Activated CD8-positive, alpha-beta T cell treated with anti-CD3 and anti-CD28 coated beads, Interleukin-2, amount 10 ng/mL, durations not matched to agents 7 days and 5 days (primary cell): ENCODE results near the gene THSD7A. TPM values are rescaled to one million over a fixed set of nuclear protein-coding genes. Genes with fewer than 3 reads are reported as not detected.

Experiments
- ATAC-seq: fragments of 150-1000 bp; cut with Tn5 transposase; one replicate; pipeline ENCODE4 v1.10.0; 2021; ENCODE audit warnings: moderate library complexity
- CTCF ChIA-PET: fragments of 350-600 bp; sonication (Branson Sonifier 250); formaldehyde crosslinking; loops from one replicate; lab custom pipeline; 2021; ENCODE audit warnings: antibody characterized with exemption; lab: Charles Lee
- POLR2A ChIA-PET: fragments of 350-600 bp; sonication (Branson Sonifier 250); formaldehyde crosslinking; loops from one replicate; lab custom pipeline; 2021; ENCODE audit warnings: antibody characterized with exemption; lab: Charles Lee
- DNase-seq: peaks from one replicate; pipeline ENCODE4 v3.0.0-alpha.2; 2020
- H3K27ac Mint-ChIP-seq: one replicate; pipeline ENCODE4 v1.8.0; 2021; ENCODE audit warnings: mild to moderate bottlenecking, mixed read lengths
- H3K27me3 Mint-ChIP-seq: one replicate; pipeline ENCODE4 v1.8.0; 2021; ENCODE audit warnings: low read depth, mixed read lengths
- H3K36me3 Mint-ChIP-seq: one replicate; pipeline ENCODE4 v1.8.0; 2021; ENCODE audit warnings: low read depth, mixed read lengths
- H3K4me1 Mint-ChIP-seq: one replicate; pipeline ENCODE4 v1.8.0; 2021; ENCODE audit warnings: low read depth, mixed read lengths
- H3K4me3 Mint-ChIP-seq: one replicate; pipeline ENCODE4 v1.8.0; 2021; ENCODE audit warnings: mild to moderate bottlenecking, mixed read lengths
- H3K9me3 Mint-ChIP-seq: one replicate; pipeline ENCODE4 v1.8.0; 2022; ENCODE audit warnings: mixed read lengths; ENCODE audit not compliant: insufficient read depth
- total RNA-seq, 2 experiments: library from RNA; stranded (reverse); gene quantifications; one replicate each; pipeline ENCODE4 v1.2.3, GENCODE V29; 2021

THSD7A gene
- total RNA-seq, 2 experiments from 2014 or later = not detected

DNA sequence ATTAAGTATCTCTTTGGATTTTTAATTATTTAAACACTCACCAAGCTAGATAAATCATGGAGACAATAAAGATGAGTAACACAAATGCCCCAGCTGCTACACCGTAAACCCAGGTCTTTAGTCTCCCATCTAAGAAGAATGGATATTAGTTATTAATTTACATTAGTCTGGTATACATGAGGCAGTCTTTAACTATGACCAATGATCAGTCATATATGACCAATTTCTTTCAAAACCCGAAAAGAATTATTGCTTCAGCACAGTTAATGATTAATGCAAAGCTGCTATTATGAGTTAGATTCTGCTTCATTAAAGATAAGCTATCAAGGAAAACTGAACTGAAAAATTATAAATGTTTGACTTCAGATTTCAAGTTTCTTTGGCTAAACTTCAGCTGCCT lies 455.5 kb downstream of the THSD7A start:
- no peak overlapping the region for H3K4me3 Mint-ChIP-seq
- no peak for ATAC-seq
- CTCF ChIA-PET = no interaction called here
- no peak overlapping the region for H3K27ac Mint-ChIP-seq
- H3K9me3 Mint-ChIP-seq = no peaks in the 10 kb centered on the region
- no peak for DNase-seq
- H3K36me3 Mint-ChIP-seq = no peaks in the 10 kb centered on the region
- H3K27me3 Mint-ChIP-seq = no peaks in the 10 kb centered on the region
- H3K4me1 Mint-ChIP-seq = no peaks in the 10 kb centered on the region
- POLR2A ChIA-PET = no interaction called here

- ATAC-seq = no peak
- H3K27me3 Mint-ChIP-seq = no peaks in the 10 kb centered on the region
- no peak overlapping the region for H3K27ac Mint-ChIP-seq
- no peaks in the 10 kb centered on the region for H3K4me1 Mint-ChIP-seq
- ChIA-PET CTCF (no interaction called here), POLR2A (no interaction called here)
- no peak for DNase-seq
- no peaks in the 10 kb centered on the region for H3K9me3 Mint-ChIP-seq
- no peaks in the 10 kb centered on the region for H3K36me3 Mint-ChIP-seq
- H3K4me3 Mint-ChIP-seq = no peak overlapping the region
Measured at GRCh38 chr7:11374629-11375028, 457.4 kb downstream of the THSD7A start.

GRCh38 chr7:11373546-11374142 lies 458.4 kb downstream of the THSD7A start:
- no peaks in the 10 kb centered on the region for H3K4me1 Mint-ChIP-seq
- DNase-seq (no peak), ATAC-seq (no peak)
- no peak overlapping the region for H3K27ac Mint-ChIP-seq
- no peak overlapping the region for H3K4me3 Mint-ChIP-seq
- no peaks in the 10 kb centered on the region for H3K9me3 Mint-ChIP-seq
- ChIA-PET CTCF (interaction anchor here (1.2 kb wide), 1 partner anchor 18 kb away, joined by 3 read pairs; no protein-coding TSS in a partner anchor), POLR2A (no interaction called here)
- no peaks in the 10 kb centered on the region for H3K36me3 Mint-ChIP-seq
- no peaks in the 10 kb centered on the region for H3K27me3 Mint-ChIP-seq

DNA sequence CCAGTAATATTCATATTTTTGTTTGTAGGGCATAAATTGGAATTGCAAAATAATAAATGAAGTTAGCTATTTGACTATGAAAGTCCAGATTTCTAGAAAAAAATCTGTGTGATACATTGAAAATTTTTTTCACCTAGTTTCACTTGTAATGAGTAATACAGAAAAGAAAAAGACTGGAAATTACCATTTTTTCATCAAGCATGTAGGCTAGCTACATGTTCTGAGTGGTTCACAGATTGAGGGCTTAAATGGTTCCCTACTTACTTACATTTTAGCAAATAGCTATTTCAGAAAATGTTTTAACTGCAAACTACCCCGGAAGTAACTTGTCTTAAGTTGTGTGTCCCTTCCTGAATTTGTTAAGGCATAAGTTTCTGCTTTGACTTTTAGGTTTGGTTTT lies 462.3 kb downstream of the THSD7A start:
- ChIA-PET CTCF (no interaction called here), POLR2A (no interaction called here)
- DNase-seq (no peak), ATAC-seq (no peak)
- H3K36me3 Mint-ChIP-seq = no peaks in the 10 kb centered on the region
- no peaks in the 10 kb centered on the region for H3K27me3 Mint-ChIP-seq
- H3K9me3 Mint-ChIP-seq = no peaks in the 10 kb centered on the region
- H3K27ac Mint-ChIP-seq = no peak overlapping the region
- no peak overlapping the region for H3K4me3 Mint-ChIP-seq
- H3K4me1 Mint-ChIP-seq = no peaks in the 10 kb centered on the region

GRCh38 chr7:11366118-11366517 lies 465.9 kb downstream of the THSD7A start:
- POLR2A ChIA-PET = no interaction called here
- Mint-ChIP-seq H3K27ac (no peak overlapping the region), H3K27me3 (no peaks in the 10 kb centered on the region), H3K36me3 (no peaks in the 10 kb centered on the region), H3K9me3 (no peaks in the 10 kb centered on the region), H3K4me3 (no peak overlapping the region), H3K4me1 (no peaks in the 10 kb centered on the region)
- ATAC-seq (no peak), DNase-seq (no peak)
- CTCF ChIA-PET = no interaction called here

DNA sequence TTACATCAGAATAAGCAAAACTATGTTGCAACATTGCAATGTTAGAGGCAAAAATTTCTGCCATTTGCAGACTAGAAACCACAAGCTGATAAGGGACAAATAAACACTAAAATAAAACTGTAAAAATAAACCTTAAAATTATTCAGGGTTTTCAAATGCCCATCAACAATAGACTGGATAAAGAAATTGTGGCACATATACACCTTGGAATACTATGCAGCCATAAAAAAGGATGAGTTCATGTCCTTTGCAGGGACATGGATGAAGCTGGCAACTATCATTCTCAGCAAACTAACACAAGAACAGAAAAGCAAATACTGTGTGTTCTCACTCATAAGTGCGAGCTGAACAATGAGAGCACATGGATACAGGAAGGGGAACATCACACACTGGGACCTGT lies 473.4 kb downstream of the THSD7A start:
- Mint-ChIP-seq H3K27ac (no peak overlapping the region), H3K27me3 (no peaks in the 10 kb centered on the region), H3K4me3 (no peak overlapping the region), H3K4me1 (no peaks in the 10 kb centered on the region), H3K36me3 (no peaks in the 10 kb centered on the region), H3K9me3 (no peaks in the 10 kb centered on the region)
- no peak for DNase-seq
- CTCF ChIA-PET = no interaction called here
- POLR2A ChIA-PET = no interaction called here
- ATAC-seq = no peak

- ChIA-PET POLR2A (no interaction called here), CTCF (interaction anchor here (1.4 to 1.5 kb wide), 2 partner anchors 12 to 18 kb away, joined by 3 to 4 read pairs; no protein-coding TSS in a partner anchor)
- H3K4me3 Mint-ChIP-seq = no peak overlapping the region
- no peak for ATAC-seq
- H3K27me3 Mint-ChIP-seq = no peaks in the 10 kb centered on the region
- H3K4me1 Mint-ChIP-seq = no peaks in the 10 kb centered on the region
- H3K36me3 Mint-ChIP-seq = no peaks in the 10 kb centered on the region
- DNase-seq = no peak
- no peak overlapping the region for H3K27ac Mint-ChIP-seq
- H3K9me3 Mint-ChIP-seq = no peaks in the 10 kb centered on the region
Measured at GRCh38 chr7:11355399-11356005, 476.5 kb downstream of the THSD7A start.

- H3K27me3 Mint-ChIP-seq = peaks cover 17% of the 10 kb centered on the region
- no peak for DNase-seq
- H3K27ac Mint-ChIP-seq = no peak overlapping the region
- H3K9me3 Mint-ChIP-seq = no peaks in the 10 kb centered on the region
- no peak overlapping the region for H3K4me3 Mint-ChIP-seq
- ChIA-PET CTCF (interaction anchor here (1.2 to 1.4 kb wide), 2 partner anchors 14 kb away, joined by 3 read pairs; no protein-coding TSS in a partner anchor), POLR2A (no interaction called here)
- peaks cover 2% of the 10 kb centered on the region for H3K4me1 Mint-ChIP-seq
- H3K36me3 Mint-ChIP-seq = no peaks in the 10 kb centered on the region
- ATAC-seq = no peak
Measured at GRCh38 chr7:11346302-11346701, 485.7 kb downstream of the THSD7A start.

DNA sequence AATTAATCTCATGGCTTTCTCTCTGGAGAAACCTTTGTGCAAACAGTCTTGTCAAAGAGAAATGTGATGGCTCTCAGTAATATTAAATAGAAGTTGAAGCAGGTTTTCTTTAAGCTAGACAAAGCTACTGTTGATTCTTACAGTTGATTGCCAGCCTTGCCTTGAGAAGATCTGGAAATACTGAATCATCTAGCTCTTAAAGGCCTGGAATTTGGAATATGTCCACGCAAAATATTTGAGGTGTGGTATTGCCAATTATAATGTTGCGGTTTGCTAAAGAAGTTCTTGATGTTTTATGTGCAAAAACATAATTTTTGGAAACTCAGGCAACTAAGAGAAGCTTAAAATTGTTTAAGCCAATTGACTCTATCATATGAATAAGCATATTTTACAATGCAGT lies 486.4 kb downstream of the THSD7A start:
- Mint-ChIP-seq H3K9me3 (no peaks in the 10 kb centered on the region), H3K27me3 (peaks cover 17% of the 10 kb centered on the region), H3K36me3 (no peaks in the 10 kb centered on the region), H3K4me1 (peaks cover 2% of the 10 kb centered on the region), H3K27ac (no peak overlapping the region), H3K4me3 (no peak overlapping the region)
- DNase-seq (no peak), ATAC-seq (no peak)
- POLR2A ChIA-PET = no interaction called here
- CTCF ChIA-PET = interaction anchor here (1.2 to 1.4 kb wide), 2 partner anchors 14 to 15 kb away, joined by 3 read pairs; no protein-coding TSS in a partner anchor

GRCh38 chr7:11343818-11344413 lies 488.1 kb downstream of the THSD7A start:
- no peak overlapping the region for H3K4me3 Mint-ChIP-seq
- ChIA-PET POLR2A (no interaction called here), CTCF (interaction anchor here (1.0 to 1.6 kb wide), 4 partner anchors 9 to 114 kb away, joined by 3 to 4 read pairs (median 4); no protein-coding TSS in a partner anchor)
- peaks cover 2% of the 10 kb centered on the region for H3K4me1 Mint-ChIP-seq
- no peak overlapping the region for H3K27ac Mint-ChIP-seq
- DNase-seq = no peak
- H3K27me3 Mint-ChIP-seq = peaks cover 13% of the 10 kb centered on the region
- ATAC-seq = no peak
- no peaks in the 10 kb centered on the region for H3K9me3 Mint-ChIP-seq
- H3K36me3 Mint-ChIP-seq = no peaks in the 10 kb centered on the region

DNA sequence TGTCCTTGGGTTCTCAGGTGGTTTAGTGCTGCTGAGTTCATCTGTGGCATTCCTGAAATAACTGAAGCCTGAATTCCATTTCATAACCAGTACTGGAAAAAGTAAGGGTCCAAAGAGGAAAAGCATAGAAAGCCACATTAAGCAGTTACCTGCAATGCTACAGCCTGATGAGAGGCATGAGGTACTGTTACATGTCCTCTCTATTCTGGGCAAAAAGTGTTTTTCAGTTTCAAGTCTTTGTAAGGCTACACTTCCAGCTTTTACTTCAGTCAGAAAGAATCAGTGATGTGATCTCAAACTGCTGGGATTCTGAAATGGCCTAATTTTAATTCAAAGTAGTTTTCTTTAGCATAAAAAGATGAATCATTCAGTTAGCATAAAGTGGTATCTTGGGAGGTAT lies 488.9 kb downstream of the THSD7A start:
- POLR2A ChIA-PET = no interaction called here
- H3K9me3 Mint-ChIP-seq = no peaks in the 10 kb centered on the region
- no peak overlapping the region for H3K4me3 Mint-ChIP-seq
- DNase-seq (no peak), ATAC-seq (no peak)
- peaks cover 11% of the 10 kb centered on the region for H3K27me3 Mint-ChIP-seq
- H3K27ac Mint-ChIP-seq = no peak overlapping the region
- no peaks in the 10 kb centered on the region for H3K36me3 Mint-ChIP-seq
- peaks cover 2% of the 10 kb centered on the region for H3K4me1 Mint-ChIP-seq
- CTCF ChIA-PET = interaction anchor here (1.0 to 1.6 kb wide), 4 partner anchors 10 to 113 kb away, joined by 3 to 4 read pairs (median 4); no protein-coding TSS in a partner anchor

DNA sequence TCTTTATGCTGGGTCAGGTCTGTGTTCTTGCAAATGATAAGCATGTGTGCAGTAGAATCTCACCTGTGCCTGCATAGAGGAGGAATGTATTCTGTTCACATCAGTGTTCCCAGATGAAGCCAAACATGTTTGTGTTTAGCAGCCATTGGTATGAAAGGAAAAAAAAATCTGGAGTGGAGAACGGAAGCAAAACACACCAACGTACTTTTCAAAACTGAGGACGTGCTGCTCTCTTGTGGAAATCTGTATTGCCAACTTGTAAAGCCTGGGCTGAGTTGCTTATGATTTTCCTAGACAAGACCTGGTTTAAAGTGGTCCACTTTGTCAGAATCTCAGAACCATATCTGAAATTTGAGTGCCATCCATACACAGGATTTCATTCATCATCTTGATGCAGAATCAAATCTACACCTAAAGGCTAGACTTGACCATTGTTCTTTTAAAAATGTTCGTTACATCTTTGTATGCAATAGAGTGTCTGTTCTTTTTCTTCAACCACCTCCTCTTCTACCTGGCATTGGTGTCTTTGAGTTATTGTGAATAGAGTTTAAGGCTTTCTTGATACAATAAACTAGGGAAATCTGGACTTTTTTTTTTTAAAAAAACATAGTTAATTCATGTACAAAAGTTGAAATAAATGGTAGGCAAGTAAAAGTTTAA lies 490.6 kb downstream of the THSD7A start:
- H3K4me3 Mint-ChIP-seq = no peak overlapping the region

More for the DNA sequence above, 490.6 kb downstream of the THSD7A start:
- DNase-seq = no peak
- Mint-ChIP-seq H3K36me3 (no peaks in the 10 kb centered on the region), H3K27ac (no peak overlapping the region), H3K27me3 (peaks cover 9% of the 10 kb centered on the region), H3K9me3 (no peaks in the 10 kb centered on the region), H3K4me1 (peaks cover 2% of the 10 kb centered on the region)
- CTCF ChIA-PET = no interaction called here
- POLR2A ChIA-PET = no interaction called here
- no peak for ATAC-seq
